ENCODE data around the gene RIOK1. TPM values are rescaled to one million over a fixed set of nuclear protein-coding genes. Genes with fewer than 3 reads are reported as not detected.
"Not testable (repeated sequence)": the region's sequence is repeated elsewhere in the genome, so short reads cannot be mapped to it uniquely, and the experiment has no call there.

RIOK1 gene
- total RNA-seq, 1 donor from 2014 or later = 12.6 TPM

DNA sequence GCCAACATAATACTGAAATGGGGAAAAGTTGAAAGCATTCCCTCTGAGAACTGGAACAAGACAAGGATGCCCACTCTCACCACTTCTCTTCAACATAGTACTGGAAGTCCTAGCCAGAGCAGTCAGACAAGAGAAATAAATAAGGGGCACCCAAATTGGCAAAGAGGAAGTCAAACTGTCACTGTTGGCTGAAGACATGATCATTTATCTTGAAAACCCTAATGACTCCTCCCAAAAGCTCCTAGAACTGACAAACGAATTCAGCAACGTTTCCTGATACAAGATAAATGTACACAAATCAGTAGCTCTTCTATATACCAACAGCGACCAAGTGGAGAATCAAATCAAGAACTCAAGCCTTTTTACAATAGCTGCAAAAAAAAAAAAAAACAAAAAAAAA lies 37.7 kb upstream of the RIOK1 start:
- H3K27me3 Mint-ChIP-seq (ENCODE audit: unreplicated experiment); H3K9me3 Mint-ChIP-seq (ENCODE audit: unreplicated experiment); H3K4me1 Mint-ChIP-seq (ENCODE audit: unreplicated experiment); H3K36me3 Mint-ChIP-seq (ENCODE audit: low read depth, unreplicated experiment); H3K4me3 Mint-ChIP-seq (ENCODE audit: unreplicated experiment); H3K27ac Mint-ChIP-seq (ENCODE audit: unreplicated experiment); DNase-seq (ENCODE audit: low spot score): not testable (repeated sequence)

DNA sequence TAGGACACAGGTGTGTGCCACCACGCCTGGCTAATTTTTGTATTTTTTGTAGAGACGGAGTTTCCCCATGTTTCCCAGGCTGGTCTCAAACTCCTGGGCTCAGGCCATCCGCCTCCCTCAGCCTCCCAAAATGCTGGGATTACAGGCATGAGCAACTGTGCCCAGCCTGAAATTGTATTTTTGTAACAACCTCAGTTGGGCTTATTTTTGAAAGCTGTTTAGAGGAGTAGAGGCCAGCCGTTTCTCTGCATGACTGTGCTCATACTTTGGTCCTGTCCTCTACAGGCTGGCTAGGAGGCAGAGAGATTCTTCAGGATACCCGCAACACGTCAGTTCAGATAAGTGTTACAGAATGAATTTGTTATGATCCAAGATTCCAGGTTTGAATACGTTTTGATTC lies 22.2 kb upstream of the RIOK1 start:
- Mint-ChIP-seq H3K4me3 (ENCODE audit: unreplicated experiment) (no peak overlapping the region), H3K4me1 (ENCODE audit: unreplicated experiment) (no peaks in the 10 kb centered on the region), H3K27me3 (ENCODE audit: unreplicated experiment) (no peaks in the 10 kb centered on the region), H3K9me3 (ENCODE audit: unreplicated experiment) (no peaks in the 10 kb centered on the region), H3K27ac (ENCODE audit: unreplicated experiment) (no peak overlapping the region), H3K36me3 (ENCODE audit: low read depth, unreplicated experiment) (no peaks in the 10 kb centered on the region)
- DNase-seq (ENCODE audit: low spot score) = no peak
- TF ChIP-seq, protein P1, sequence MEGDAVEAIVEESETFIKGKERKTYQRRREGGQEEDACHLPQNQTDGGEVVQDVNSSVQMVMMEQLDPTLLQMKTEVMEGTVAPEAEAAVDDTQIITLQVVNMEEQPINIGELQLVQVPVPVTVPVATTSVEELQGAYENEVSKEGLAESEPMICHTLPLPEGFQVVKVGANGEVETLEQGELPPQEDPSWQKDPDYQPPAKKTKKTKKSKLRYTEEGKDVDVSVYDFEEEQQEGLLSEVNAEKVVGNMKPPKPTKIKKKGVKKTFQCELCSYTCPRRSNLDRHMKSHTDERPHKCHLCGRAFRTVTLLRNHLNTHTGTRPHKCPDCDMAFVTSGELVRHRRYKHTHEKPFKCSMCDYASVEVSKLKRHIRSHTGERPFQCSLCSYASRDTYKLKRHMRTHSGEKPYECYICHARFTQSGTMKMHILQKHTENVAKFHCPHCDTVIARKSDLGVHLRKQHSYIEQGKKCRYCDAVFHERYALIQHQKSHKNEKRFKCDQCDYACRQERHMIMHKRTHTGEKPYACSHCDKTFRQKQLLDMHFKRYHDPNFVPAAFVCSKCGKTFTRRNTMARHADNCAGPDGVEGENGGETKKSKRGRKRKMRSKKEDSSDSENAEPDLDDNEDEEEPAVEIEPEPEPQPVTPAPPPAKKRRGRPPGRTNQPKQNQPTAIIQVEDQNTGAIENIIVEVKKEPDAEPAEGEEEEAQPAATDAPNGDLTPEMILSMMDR (IDR thresholded peaks at IDR 0.05; ENCODE audit: unreplicated experiment) = no peak

DNA sequence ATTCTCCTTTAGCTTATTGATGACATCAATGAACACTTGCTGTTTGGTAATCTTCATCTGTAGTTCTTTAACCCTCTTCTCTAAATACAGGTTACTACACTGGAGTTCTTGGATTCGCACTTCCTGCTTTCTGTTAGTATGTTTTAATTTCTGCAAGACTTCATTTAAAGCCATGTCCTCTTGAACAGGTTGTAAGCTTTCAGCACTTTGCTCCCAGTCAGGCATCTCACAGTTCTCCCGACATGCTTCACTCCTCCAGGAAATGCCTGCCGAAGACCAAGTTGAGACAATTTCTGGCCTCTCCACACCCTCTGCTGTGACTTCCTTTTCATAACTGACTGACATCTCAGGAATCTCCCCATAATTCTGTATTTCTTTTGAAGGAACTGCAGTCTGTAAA lies 15.9 kb upstream of the RIOK1 start:
- Mint-ChIP-seq H3K4me3 (ENCODE audit: unreplicated experiment) (no peak overlapping the region), H3K36me3 (ENCODE audit: low read depth, unreplicated experiment) (no peaks in the 10 kb centered on the region), H3K27ac (ENCODE audit: unreplicated experiment) (no peak overlapping the region), H3K9me3 (ENCODE audit: unreplicated experiment) (no peaks in the 10 kb centered on the region), H3K27me3 (ENCODE audit: unreplicated experiment) (no peaks in the 10 kb centered on the region), H3K4me1 (ENCODE audit: unreplicated experiment) (no peaks in the 10 kb centered on the region)
- no peak for DNase-seq (ENCODE audit: low spot score)
- TF ChIP-seq, protein P1 (IDR thresholded peaks at IDR 0.05; ENCODE audit: unreplicated experiment) = no peak

DNA sequence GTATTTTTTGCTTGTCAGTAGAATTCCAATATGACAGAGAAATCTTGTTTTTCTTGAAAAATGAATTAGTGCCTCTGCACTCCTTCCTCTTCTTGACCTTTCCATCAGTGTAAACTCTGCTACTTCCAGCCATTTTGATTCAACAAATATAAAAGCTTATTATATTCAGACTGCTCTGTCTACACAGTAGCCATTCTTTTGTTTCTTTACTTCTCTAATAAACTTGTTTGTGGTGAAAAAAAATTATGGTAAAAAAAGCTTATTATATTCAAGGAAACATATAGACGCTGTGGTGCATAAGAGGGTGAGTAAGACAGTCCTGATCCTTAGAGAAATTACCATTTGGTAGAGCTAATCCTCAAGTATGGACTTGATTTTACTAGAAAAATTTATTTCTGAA lies 11.6 kb upstream of the RIOK1 start:
- H3K4me3 Mint-ChIP-seq (ENCODE audit: unreplicated experiment) = no peak overlapping the region
- no peak overlapping the region for H3K27ac Mint-ChIP-seq (ENCODE audit: unreplicated experiment)
- H3K36me3 Mint-ChIP-seq (ENCODE audit: low read depth, unreplicated experiment) = no peaks in the 10 kb centered on the region
- DNase-seq (ENCODE audit: low spot score) = no peak
- H3K9me3 Mint-ChIP-seq (ENCODE audit: unreplicated experiment) = no peaks in the 10 kb centered on the region
- no peaks in the 10 kb centered on the region for H3K27me3 Mint-ChIP-seq (ENCODE audit: unreplicated experiment)
- H3K4me1 Mint-ChIP-seq (ENCODE audit: unreplicated experiment) = no peaks in the 10 kb centered on the region
- TF ChIP-seq, protein P1 (IDR thresholded peaks at IDR 0.05; ENCODE audit: unreplicated experiment) = no peak

DNA sequence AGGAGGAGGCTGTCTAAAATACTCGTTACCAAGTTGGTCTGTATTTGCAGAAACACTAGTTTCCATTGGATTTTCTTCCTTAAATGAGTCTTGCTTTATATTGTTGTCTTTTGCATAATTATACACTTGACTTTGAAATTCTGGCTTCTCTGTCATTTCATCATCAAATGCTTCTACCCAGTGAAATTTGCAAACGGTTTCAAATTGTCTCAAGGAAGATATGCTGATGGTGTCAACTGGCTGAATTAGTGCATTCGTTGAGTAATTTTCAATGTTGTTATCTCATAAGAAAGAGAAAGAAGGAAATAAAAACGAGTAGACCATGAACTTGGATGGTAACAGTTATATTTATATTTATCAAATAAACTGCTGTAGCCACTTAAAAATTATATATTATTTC lies 10.9 kb upstream of the RIOK1 start:
- no peaks in the 10 kb centered on the region for H3K9me3 Mint-ChIP-seq (ENCODE audit: unreplicated experiment)
- DNase-seq (ENCODE audit: low spot score) = no peak
- H3K27ac Mint-ChIP-seq (ENCODE audit: unreplicated experiment) = no peak overlapping the region
- H3K27me3 Mint-ChIP-seq (ENCODE audit: unreplicated experiment) = no peaks in the 10 kb centered on the region
- H3K36me3 Mint-ChIP-seq (ENCODE audit: low read depth, unreplicated experiment) = no peaks in the 10 kb centered on the region
- TF ChIP-seq, protein P1 (IDR thresholded peaks at IDR 0.05; ENCODE audit: unreplicated experiment) = no peak
- H3K4me3 Mint-ChIP-seq (ENCODE audit: unreplicated experiment) = no peak overlapping the region
- H3K4me1 Mint-ChIP-seq (ENCODE audit: unreplicated experiment) = no peaks in the 10 kb centered on the region

DNA sequence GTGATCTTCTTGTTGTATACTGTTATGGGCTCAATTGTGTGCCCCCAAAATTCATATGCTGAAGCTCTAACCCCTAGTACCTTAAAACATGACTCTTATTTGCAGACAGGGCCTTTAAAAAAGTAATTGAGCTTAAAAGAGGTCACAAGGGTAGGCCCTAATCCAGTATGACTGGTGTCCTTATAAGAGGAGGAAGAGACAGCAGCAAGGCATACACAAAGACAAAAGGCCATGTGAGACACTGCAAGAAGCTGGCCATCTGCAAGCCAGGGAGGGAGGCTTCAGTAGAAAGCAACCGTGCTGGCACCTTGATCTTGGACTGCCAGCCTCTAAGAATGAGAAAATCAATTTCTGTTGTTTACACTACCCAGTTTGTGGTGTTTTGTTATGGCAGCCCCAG lies 8.5 kb upstream of the RIOK1 start:
- TF ChIP-seq, protein P1 (IDR thresholded peaks at IDR 0.05; ENCODE audit: unreplicated experiment) = no peak
- DNase-seq (ENCODE audit: low spot score) = no peak
- H3K36me3 Mint-ChIP-seq (ENCODE audit: low read depth, unreplicated experiment) = no peaks in the 10 kb centered on the region
- no peaks in the 10 kb centered on the region for H3K27me3 Mint-ChIP-seq (ENCODE audit: unreplicated experiment)
- H3K27ac Mint-ChIP-seq (ENCODE audit: unreplicated experiment) = no peak overlapping the region
- H3K9me3 Mint-ChIP-seq (ENCODE audit: unreplicated experiment) = no peaks in the 10 kb centered on the region
- H3K4me1 Mint-ChIP-seq (ENCODE audit: unreplicated experiment) = no peaks in the 10 kb centered on the region
- no peak overlapping the region for H3K4me3 Mint-ChIP-seq (ENCODE audit: unreplicated experiment)
